K562 (cell line): ENCODE results near the gene KRTAP16-1. TPM values are rescaled to one million over a fixed set of nuclear protein-coding genes. Genes with fewer than 3 reads are reported as not detected.

Source experiments
- ATAC-seq: fragments of 200-7000 bp; cut with Tn5 transposase; 3 replicates; pipeline ENCODE4 v1.9.1; 2020; ENCODE audit warnings: moderate library complexity
- BruUV-seq: library from RNA; stranded (reverse); fragments of 400-500 nt; replicated peaks from 2 replicates; lab custom pipeline; 2021; lab: Mats Ljungman, UMichigan
- CTCF ChIA-PET: fragments of 300-600 bp; formaldehyde crosslinking; extraction: SDS; loops from one replicate; lab custom pipeline; 2021; ENCODE audit warnings: low intra/inter-chr PET ratio; lab: Yijun Ruan, JAX
- POLR2A ChIA-PET: fragments of 300-600, 350-650 bp; sonication (Branson Sonifier 250); formaldehyde crosslinking; extraction: SDS; loops from one replicate; lab custom pipeline; 2021; ENCODE audit warnings: antibody characterized with exemption, inconsistent platforms; lab: Yijun Ruan, JAX
- DNase-seq, 4 experiments: peaks; one replicate each; pipeline versions ENCODE4 v3.0.0 to v3.0.0-alpha.2; 2011 to 2018; ENCODE audit warnings: low spot score in 3 of 4, mixed read lengths in 3 of 4; ENCODE audit errors: extremely low read depth in 1 of 4
- FAIRE-seq: peaks from 2 replicates; lab custom pipeline; 2011; peaks lifted over from hg19 to GRCh38; lab: Jason Lieb, UNC
- H2AFZ ChIP-seq: 2 replicates; pipeline ENCODE4 v1.6.0; 2011; ENCODE audit warnings: low read depth, low read length, control low read depth, inconsistent platforms
- H3K27ac ChIP-seq: fragments of 200-600 bp; 3 replicates; pipeline ENCODE4 v1.8.0; 2011; ENCODE audit warnings: low read depth, mild to moderate bottlenecking, control low read depth, inconsistent platforms, low read length, moderate library complexity, mixed read lengths; ENCODE audit errors: extremely low read depth
- H3K27me3 ChIP-seq, 2 experiments: fragments of 300-600 bp in 1 of 2; 2 replicates in 1 of 2; 3 replicates in 1 of 2; pipeline versions ENCODE4 v1.6.0 to v1.8.0; 2011; ENCODE audit warnings: inconsistent platforms in 2 of 2, low read length in 2 of 2, mild to moderate bottlenecking in 1 of 2, mixed read lengths in 1 of 2, moderate library complexity in 1 of 2; ENCODE audit not compliant: control insufficient read depth in 2 of 2, insufficient read depth in 2 of 2
- H3K36me3 ChIP-seq: fragments of 300-600 bp; 3 replicates; pipeline ENCODE4 v1.8.0; 2011; ENCODE audit warnings: mild to moderate bottlenecking, low read length, inconsistent platforms; ENCODE audit not compliant: control insufficient read depth, insufficient read depth
- H3K4me1 ChIP-seq, 2 experiments: fragments of 200-600 bp in 1 of 2; replicated peaks in 1 of 2; 2 replicates in 1 of 2; 3 replicates in 1 of 2; pipeline versions ENCODE4 v1.5.1 to v1.8.0; 2011; ENCODE audit warnings: inconsistent platforms in 2 of 2, low read length in 2 of 2, mild to moderate bottlenecking in 1 of 2, mixed read lengths in 1 of 2, moderate library complexity in 1 of 2; ENCODE audit not compliant: control insufficient read depth in 2 of 2, insufficient read depth in 2 of 2
- H3K4me2 ChIP-seq: 2 replicates; pipeline ENCODE4 v1.6.1; 2011; ENCODE audit warnings: low read length, control low read depth, inconsistent platforms, mixed read lengths; ENCODE audit not compliant: insufficient read depth
- H3K4me3 ChIP-seq: fragments of 200-600 bp; sonication (generic), shearing (Covaris generic); 2 replicates; pipeline ENCODE4 v1.5.1; 2016; ENCODE audit warnings: control low read depth, inconsistent platforms
- H3K79me2 ChIP-seq: fragments of 200-600 bp; 3 replicates; pipeline ENCODE4 v1.8.0; 2011; ENCODE audit warnings: low read length, inconsistent platforms; ENCODE audit not compliant: control insufficient read depth, insufficient read depth
- H3K9ac ChIP-seq, 2 experiments: 2 replicates each; pipeline versions ENCODE4 v1.6.0 to v1.6.1; 2011; ENCODE audit warnings: low read depth in 2 of 2, low read length in 2 of 2, control low read depth in 1 of 2, inconsistent platforms in 1 of 2, mild to moderate bottlenecking in 1 of 2, mixed read lengths in 1 of 2; ENCODE audit not compliant: insufficient read depth in 1 of 2
- H3K9me1 ChIP-seq: one replicate; pipeline ENCODE4 v1.6.0; 2011; ENCODE audit warnings: inconsistent platforms, mild to moderate bottlenecking, low read length, moderate library complexity; ENCODE audit not compliant: control insufficient read depth, insufficient read depth
- H3K9me3 ChIP-seq: replicated peaks from 2 replicates; pipeline ENCODE4 v1.5.1; 2011; ENCODE audit warnings: low read depth, low read length, inconsistent platforms; ENCODE audit not compliant: control insufficient read depth, insufficient read depth
- H4K20me1 ChIP-seq: replicated peaks from 2 replicates; pipeline ENCODE4 v1.6.1; 2011; ENCODE audit warnings: low read length, inconsistent platforms, mixed read lengths; ENCODE audit not compliant: control insufficient read depth, insufficient read depth
- CREM ChIP-seq: IDR thresholded peaks from 2 replicates; pipeline ENCODE4 v1.6.1; 2014; ENCODE audit warnings: antibody characterized with exemption, low read depth
- E2F5 ChIP-seq: sonication (generic); formaldehyde crosslinking; IDR thresholded peaks from 2 replicates; pipeline ENCODE4 v1.8.0; 2022; ENCODE audit warnings: mild to moderate bottlenecking, missing genetic modification reagents
- ETV1 ChIP-seq: fragments of 450-650 bp; conservative IDR thresholded peaks from 2 replicates; pipeline ENCODE4 v1.6.1; 2016; ENCODE audit warnings: missing genetic modification characterization, control low read depth, low read depth, missing compliant biosample characterization
- MCM2 ChIP-seq: fragments of 450-650 bp; IDR thresholded peaks from 2 replicates; pipeline ENCODE4 v1.6.1; 2017; ENCODE audit warnings: low read depth, mild to moderate bottlenecking
- MYC ChIP-seq, 2 experiments: fragments of 250-450 bp in 1 of 2; sonication (Bioruptor Pico) in 1 of 2; IDR thresholded peaks; 2 replicates each; pipeline versions ENCODE4 v1.5.1 to v1.6.1; 2012 to 2021; ENCODE audit warnings: low read depth in 2 of 2, borderline replicate concordance in 1 of 2, improper control_type of control experiment in 1 of 2, low read length in 1 of 2, mild to moderate bottlenecking in 1 of 2, moderate library complexity in 1 of 2
- MYNN ChIP-seq, 2 experiments: sonication (generic); formaldehyde crosslinking in 1 of 2; IDR thresholded peaks; 2 replicates each; pipeline versions ENCODE4 v1.5.0 to v1.6.1; 2016 to 2020; ENCODE audit warnings: antibody characterized with exemption in 1 of 2, missing genetic modification reagents in 1 of 2
- PML ChIP-seq: IDR thresholded peaks from 2 replicates; pipeline ENCODE4 v1.6.1; 2012; ENCODE audit warnings: low read length, inconsistent platforms
- POLR3A ChIP-seq: IDR thresholded peaks from 2 replicates; pipeline ENCODE4 v1.6.1; 2011; ENCODE audit warnings: borderline replicate concordance, mild to moderate bottlenecking, moderate library complexity; ENCODE audit not compliant: insufficient read length, insufficient read depth; ENCODE audit errors: extremely low read depth
- RBM34 ChIP-seq: fragments of 200-400 bp; formaldehyde crosslinking; IDR thresholded peaks from 2 replicates; pipeline ENCODE4 v1.6.1; 2018; ENCODE audit warnings: low read length, borderline replicate concordance; ENCODE audit not compliant: insufficient read depth
- TAF9B ChIP-seq: fragments of 450-650 bp; IDR thresholded peaks from 2 replicates; pipeline ENCODE4 v1.6.1; 2018; ENCODE audit warnings: mild to moderate bottlenecking; ENCODE audit not compliant: partially characterized antibody
- TBL1XR1 ChIP-seq, 2 experiments: IDR thresholded peaks; 2 replicates each; pipeline ENCODE4 v1.6.1; 2012; ENCODE audit warnings: improper control_type of control experiment in 2 of 2, low read length in 2 of 2, mild to moderate bottlenecking in 1 of 2
- TGIF2 ChIP-seq: sonication (generic); formaldehyde crosslinking; IDR thresholded peaks from 2 replicates; pipeline ENCODE4 v1.8.1; 2022; ENCODE audit warnings: mild to moderate bottlenecking, missing genetic modification reagents, moderate library complexity
- ZBTB8A ChIP-seq: fragments of 450-650 bp; IDR thresholded peaks from 2 replicates; pipeline ENCODE4 v1.6.1; 2018; ENCODE audit warnings: mild to moderate bottlenecking, moderate library complexity; ENCODE audit not compliant: partially characterized antibody
- ZMIZ1 ChIP-seq, 2 experiments: fragments of 150-350 bp in 1 of 2; IDR thresholded peaks; 2 replicates each; pipeline ENCODE4 v1.6.1; 2012 to 2016; ENCODE audit warnings: low read depth in 2 of 2, low read length in 2 of 2, mild to moderate bottlenecking in 1 of 2, moderate library complexity in 1 of 2
- ZNF143 ChIP-seq: sonication (generic); formaldehyde crosslinking; IDR thresholded peaks from 2 replicates; pipeline ENCODE4 v1.9.0; 2022; ENCODE audit warnings: mild to moderate bottlenecking, missing genetic modification reagents
- ZNF354B ChIP-seq: fragments of 250-450 bp; sonication (Bioruptor Pico); IDR thresholded peaks from 2 replicates; pipeline ENCODE4 v1.4.0; 2020
- ZNF696 ChIP-seq: fragments of 250-450 bp; sonication (Bioruptor Pico); conservative IDR thresholded peaks from 2 replicates; pipeline ENCODE4 v1.4.0; 2020; ENCODE audit warnings: mild to moderate bottlenecking, moderate library complexity
- WGBS: fragments of 100-300 bp; shearing (Covaris generic); methylation state at CpG from one replicate; pipeline ENCODE4 v1.1.6; 2016; ENCODE audit warnings: low coverage, mixed read lengths; ENCODE audit not compliant: insufficient coverage; ENCODE audit errors: missing lambda C conversion rate; 5-methylcytosine and 5-hydroxymethylcytosine counted together
- in situ Hi-C: fragments of 300-500 bp; cut with MboI; formaldehyde crosslinking; loops from 4 replicates; pipeline ENCODE4 v1.15.0; 2018; ENCODE audit warnings: inconsistent platforms, mixed read lengths
- intact Hi-C: fragments of 100-400 bp; cut with micrococcal nuclease; formaldehyde crosslinking; loops from 2 replicates; pipeline ENCODE4 v1.14.2; 2022
- polyA plus RNA-seq, 8 experiments: library from polyadenylated mRNA; depleted of rRNA in 4 of 8; stranded (reverse) in 5 of 8; unstranded in 3 of 8; fragments of >200 nt; fragmentation: Nextera tagmentation in 2 of 8; fragmentation: Illumina TruSeq in 1 of 8; extraction: Ambion mirVana in 2 of 8; extraction: Trizol in 1 of 8; gene quantifications; 2 replicates each; pipeline versions ENCODE4 v1.2.1 to v1.2.3, GENCODE V29; 2011 to 2014; ENCODE audit warnings: inconsistent platforms in 1 of 8, missing spikeins in 1 of 8
- total RNA-seq, 7 experiments: library from RNA; depleted of rRNA in 6 of 7; stranded (reverse); fragments of >200 nt in 6 of 7; fragmentation: Illumina TruSeq in 2 of 7; extraction: Trizol in 2 of 7; gene quantifications; 2 replicates each; pipeline versions ENCODE4 v1.2.1 to v1.2.3, GENCODE V29; 2011 to 2021; ENCODE audit warnings: low replicate concordance in 1 of 7

The KRTAP16-1 gene
- total and polyA plus RNA-seq, 9 of the 15 experiments (the other 6 are each of a cell fraction or from before 2014, with no cell fraction given), result not detected

- Histone ChIP-seq H3K79me2 (no peaks in the 10 kb centered on the region), H3K36me3 (no peaks in the 10 kb centered on the region), H3K9me1 (no peaks in the 10 kb centered on the region)
- TF ChIP-seq ETV1 (tag) (no peak), TAF9B (no peak), POLR3A (no peak), RBM34 (no peak), MCM2 (no peak), MYC (IDR thresholded peaks at IDR 0.05; ENCODE audit: low read depth, low read length) (no peak), MYC (CRISPR knock-in tag; IDR thresholded peaks at IDR 0.05; ENCODE audit: borderline replicate concordance, low read depth) (no peak), ZNF143 (no peak), TBL1XR1 (IDR thresholded peaks at IDR 0.05; ENCODE audit: low read length in 2 of 2) (no peak), PML (no peak), CREM (no peak), MYNN (IDR thresholded peaks at IDR 0.05) (no peak), MYNN (CRISPR knock-in tag; IDR thresholded peaks at IDR 0.05) (no peak), ZBTB8A (no peak), TGIF2 (CRISPR knock-in tag) (no peak), ZNF354B (no peak), E2F5 (no peak), ZNF696 (CRISPR knock-in tag) (no peak), ZMIZ1 (IDR thresholded peaks at IDR 0.05; ENCODE audit: low read depth in 2 of 2, low read length in 2 of 2) (no peak)
- TF ChIP-seq, all 486 proteins: peak for 0
- FAIRE-seq (no peak), DNase-seq (no peak), ATAC-seq (no peak)
- H3K4me3 ChIP-seq, result no peak overlapping the region
- ChIA-PET POLR2A (interaction anchor here (0.7 kb wide), 1 partner anchor 165 kb away, joined by 4 read pairs; no protein-coding TSS in a partner anchor), CTCF (no interaction called here)
- intact Hi-C loops (no loop called here), in situ Hi-C loops (no loop called here)
- no peak overlapping the region for H3K27ac ChIP-seq
- no peaks in the 10 kb centered on the region for H4K20me1 ChIP-seq
- peaks cover 17 to 20% of the 10 kb centered on the region in 2 experiments; a peak in 3 of 5 replicates for H3K27me3 ChIP-seq
- H3K9ac ChIP-seq, result no peak overlapping the region
- no peaks in the 10 kb centered on the region for H3K9me3 ChIP-seq
- H3K4me1 ChIP-seq, result peaks cover 0 to 3% of the 10 kb centered on the region in 2 experiments; a peak in 1 of 5 replicates
- WGBS, result under 1% methylated on average over 14 of the region's 17 CpGs
- H3K4me2 ChIP-seq, result no peak overlapping the region
- no TSS peak for BruUV-seq
- no peak overlapping the region for H2AFZ ChIP-seq
These were observed 6.8 kb upstream of the KRTAP16-1 start for GRCh38 chr17:41315814-41316445.
